Upper lobe of left lung (tissue), 6 donors: Measurements from ENCODE around the gene SERTAD3. TPM values are rescaled to one million over a fixed set of nuclear protein-coding genes. Genes with fewer than 3 reads are reported as not detected.

Experiments used
- ATAC-seq, 2 donors: fragments of 200-7000 bp; cut with Tn5 transposase; one replicate each; pipeline ENCODE4 v1.9.1; 2022; ENCODE audit warnings: mild to moderate bottlenecking in 2 of 2, moderate library complexity in 2 of 2; ENCODE audit not compliant: low FRiP score in 2 of 2
- DNase-seq, 2 donors: peaks; one replicate each; pipeline ENCODE4 v3.0.0-alpha.2; 2019 to 2020
- H3K27ac ChIP-seq, 4 donors: fragments of 200-600 bp; sonication (generic); one replicate each; pipeline ENCODE4 v1.5.1; 2016 to 2019
- H3K27me3 ChIP-seq, 4 donors: fragments of 200-600 bp; sonication (generic); one replicate each; pipeline ENCODE4 v1.5.1; 2017 to 2019
- H3K36me3 ChIP-seq, 4 donors: fragments of 200-600 bp; sonication (generic); one replicate each; pipeline ENCODE4 v1.5.1; 2016 to 2019
- H3K4me1 ChIP-seq, 4 donors: fragments of 200-600 bp; sonication (generic); one replicate each; pipeline ENCODE4 v1.5.1; 2018 to 2019
- H3K4me3 ChIP-seq, 4 donors: fragments of 200-600 bp; sonication (generic); one replicate each; pipeline ENCODE4 v1.5.1; 2017 to 2019; ENCODE audit warnings: mild to moderate bottlenecking in 2 of 4, moderate library complexity in 1 of 4
- H3K9me3 ChIP-seq, 4 donors: fragments of 200-600 bp; sonication (generic); one replicate each; pipeline ENCODE4 v1.5.1; 2018 to 2019
- CTCF ChIP-seq, 6 experiments: fragments of 450-650 bp in 4 of 6; fragments of 200-600 bp in 2 of 6; sonication (generic) in 2 of 6; IDR thresholded peaks; one replicate each; pipeline ENCODE4 v1.5.1; 2016 to 2019; ENCODE audit warnings: antibody characterized with exemption in 6 of 6
- EP300 ChIP-seq, 4 donors: sonication (generic); formaldehyde crosslinking; IDR thresholded peaks; one replicate each; pipeline ENCODE4 v1.5.1; 2017; ENCODE audit warnings: antibody characterized with exemption in 4 of 4, control low read depth in 2 of 4
- POLR2A ChIP-seq, 4 donors: fragments of 450-650 bp; IDR thresholded peaks; one replicate each; pipeline ENCODE4 v1.5.1; 2016 to 2017; ENCODE audit warnings: antibody characterized with exemption in 4 of 4, mild to moderate bottlenecking in 2 of 4
- POLR2AphosphoS5 ChIP-seq, 2 donors: sonication (generic); formaldehyde crosslinking; IDR thresholded peaks; one replicate each; pipeline ENCODE4 v1.5.1; 2017; ENCODE audit warnings: antibody characterized with exemption in 2 of 2
- WGBS, 2 donors: methylation state at CpG; one replicate each; pipeline ENCODE4 v1.1.5; 2017 to 2018; 5-methylcytosine and 5-hydroxymethylcytosine counted together
- total RNA-seq, 6 donors: library from RNA; depleted of rRNA in 4 of 6; stranded (reverse); fragments of >200 nt in 4 of 6; gene quantifications; one replicate each; pipeline versions ENCODE4 v1.1.0 to v1.2.1, GENCODE V29; 2016 to 2021
- donor health status: DM: no; HTN: no; CAD: no; lungs with moderate emphysema.
- donor health status: DM: no; HTN: yes; CAD: no; lungs with severe emphysema.

SERTAD3 gene
- total RNA-seq, 6 donors from 2014 or later = 8.9 to 44.5 (median 21.9) TPM

GRCh38 chr19:40469011-40469410 is 24.9 kb upstream of the SERTAD3 start:
- Histone ChIP-seq H3K9me3 (no peaks in the 10 kb centered on the region), H3K4me1 (peaks cover 25 to 30% (median 26%) of the 10 kb centered on the region in 4 donors), H3K27ac (no peak overlapping the region), H3K4me3 (no peak overlapping the region), H3K27me3 (peaks cover 0 to 6% (median 3%) of the 10 kb centered on the region in 4 donors), H3K36me3 (no peaks in the 10 kb centered on the region)
- ATAC-seq (no peak), DNase-seq (no peak)
- WGBS, 2 donors = 91 to 92% methylated on average over 6 of the region's 6 CpGs
- TF ChIP-seq CTCF (IDR thresholded peaks at IDR 0.05) (no peak), EP300 (IDR thresholded peaks at IDR 0.05) (no peak), POLR2A (IDR thresholded peaks at IDR 0.05) (no peak), POLR2AphosphoS5 (IDR thresholded peaks at IDR 0.05) (no peak)

GRCh38 chr19:40466985-40467734 is 23.0 kb upstream of the SERTAD3 start, which contains the start of gene SPTBN4:
Gene SPTBN4, plus strand, starts transcription at chr19:40467001. Its CDS starts 5,621 bp downstream, at chr19:40472622.
- WGBS, 2 donors = 10 to 25% methylated on average over 7 to 63 of the region's 87 CpGs
- TF ChIP-seq POLR2A (IDR thresholded peaks at IDR 0.05) = no peak
- no peak for TF ChIP-seq CTCF (IDR thresholded peaks at IDR 0.05)
- no peak for TF ChIP-seq POLR2AphosphoS5 (IDR thresholded peaks at IDR 0.05)
- no peak for TF ChIP-seq EP300 (IDR thresholded peaks at IDR 0.05)
- H3K4me1 ChIP-seq = peaks cover 28 to 46% (median 34%) of the 10 kb centered on the region in 4 donors
- DNase-seq = peak in 1 of 2 donors; percentile 91
- no peak for ATAC-seq
- peak within 1 kb of the TSS in 3 of 4 donors; percentile 70 to 85 (median 78) for H3K4me3 ChIP-seq
- H3K27me3 ChIP-seq = peaks cover 0 to 6% (median 3%) of the 10 kb centered on the region in 4 donors
- no peaks in the 10 kb centered on the region for H3K9me3 ChIP-seq
- H3K27ac ChIP-seq = peak within 1 kb of the TSS in 3 of 4 donors; percentile 52 to 99 (median 94)
- no peaks in the 10 kb centered on the region for H3K36me3 ChIP-seq

GRCh38 chr19:40466219-40466984 is 22.3 kb upstream of the SERTAD3 start:
- DNase-seq (peak in 1 of 2 donors; percentile 25), ATAC-seq (peak in 1 of 2 donors; percentile 1)
- H3K36me3 ChIP-seq = no peaks in the 10 kb centered on the region
- peak overlapping the region in 3 of 4 donors; percentile 70 to 85 (median 78) for H3K4me3 ChIP-seq
- 13 to 19% methylated on average over 14 to 45 of the region's 48 CpGs for WGBS, 2 donors
- peaks cover 0 to 6% (median 3%) of the 10 kb centered on the region in 4 donors for H3K27me3 ChIP-seq
- no peaks in the 10 kb centered on the region for H3K9me3 ChIP-seq
- H3K27ac ChIP-seq = peak overlapping the region in 3 of 4 donors; percentile 52 to 99 (median 94)
- peaks cover 28 to 54% (median 34%) of the 10 kb centered on the region in 4 donors for H3K4me1 ChIP-seq
- no peak for TF ChIP-seq CTCF (IDR thresholded peaks at IDR 0.05)
- peak in 1 of 2 donors; percentile 44 for TF ChIP-seq POLR2AphosphoS5 (IDR thresholded peaks at IDR 0.05)
- TF ChIP-seq EP300 (IDR thresholded peaks at IDR 0.05) = peak in 1 of 4 donors; percentile 66

GRCh38 chr19:40465557-40466218 is 21.6 kb upstream of the SERTAD3 start, which contains the start of gene BLVRB:
Gene BLVRB, minus strand, starts transcription at chr19:40465745. Its CDS starts 57 bp downstream, at chr19:40465688.
- H3K4me1 ChIP-seq = peaks cover 28 to 56% (median 34%) of the 10 kb centered on the region in 4 donors
- H3K27me3 ChIP-seq = peaks cover 0 to 6% (median 3%) of the 10 kb centered on the region in 4 donors

More at GRCh38 chr19:40465557-40466218, 21.6 kb upstream of the SERTAD3 start, which contains the start of gene BLVRB:
- DNase-seq (peak; percentile 100), ATAC-seq (peak; percentile 96 to 97)
- H3K27ac ChIP-seq = peak within 1 kb of the TSS; percentile 93 to 99 (median 94)
- 0 to 3% methylated on average over 2 to 16 of the region's 54 CpGs for WGBS, 2 donors
- H3K36me3 ChIP-seq = no peaks in the 10 kb centered on the region
- H3K9me3 ChIP-seq = no peaks in the 10 kb centered on the region
- peak within 1 kb of the TSS; percentile 70 to 85 (median 78) for H3K4me3 ChIP-seq
- peak in 1 of 4 donors; percentile 2 for TF ChIP-seq EP300 (IDR thresholded peaks at IDR 0.05)
- TF ChIP-seq POLR2A (IDR thresholded peaks at IDR 0.05) = peak in 3 of 4 donors; percentile 83 to 97 (median 87)
- TF ChIP-seq CTCF (IDR thresholded peaks at IDR 0.05) = peak in 1 of 6 experiments; percentile 5
- TF ChIP-seq POLR2AphosphoS5 (IDR thresholded peaks at IDR 0.05) = peak; percentile 92 to 96
